Smooth muscle cell (in vitro differentiated cells): ENCODE measurements around the gene KLHDC9. TPM values are rescaled to one million over a fixed set of nuclear protein-coding genes. Genes with fewer than 3 reads are reported as not detected.

Experiments
- DNase-seq: peaks from one replicate; lab custom pipeline; 2025; ENCODE audit not compliant: unreplicated experiment; lab: John Stamatoyannopoulos, UW
- H2AFZ ChIP-seq: fragments of 200-600 bp; sonication (generic); 2 replicates; pipeline ENCODE4 v1.6.0; 2016; ENCODE audit warnings: antibody characterized with exemption, low read depth, mild to moderate bottlenecking
- H3F3A ChIP-seq: fragments of 200-600 bp; sonication (generic); 2 replicates; pipeline ENCODE4 v1.6.0; 2017; ENCODE audit warnings: antibody characterized with exemption, low read depth
- H3K27ac ChIP-seq: fragments of 200-600 bp; sonication (generic); 2 replicates; pipeline ENCODE4 v1.5.1; 2016; ENCODE audit warnings: low read depth, mild to moderate bottlenecking
- H3K27me3 ChIP-seq: fragments of 200-600 bp; sonication (generic); 2 replicates; pipeline ENCODE4 v1.6.1; 2016; ENCODE audit warnings: low read depth, mild to moderate bottlenecking
- H3K36me3 ChIP-seq: fragments of 200-600 bp; sonication (generic); 2 replicates; pipeline ENCODE4 v1.5.1; 2016; ENCODE audit warnings: low read depth
- H3K4me1 ChIP-seq: fragments of 200-600 bp; sonication (generic); 2 replicates; pipeline ENCODE4 v1.5.1; 2016; ENCODE audit warnings: low read depth
- H3K4me2 ChIP-seq: fragments of 200-600 bp; sonication (generic); 2 replicates; pipeline ENCODE4 v1.6.0; 2016; ENCODE audit warnings: mild to moderate bottlenecking
- H3K4me3 ChIP-seq: fragments of 200-600 bp; sonication (generic); 2 replicates; pipeline ENCODE4 v1.5.1; 2016; ENCODE audit warnings: mild to moderate bottlenecking
- H3K79me2 ChIP-seq: fragments of 200-600 bp; sonication (generic); 2 replicates; pipeline ENCODE4 v1.6.0; 2016; ENCODE audit warnings: low read depth, mild to moderate bottlenecking
- H3K9ac ChIP-seq: fragments of 200-600 bp; sonication (generic); 2 replicates; pipeline ENCODE4 v1.6.0; 2016; ENCODE audit warnings: low read depth
- H3K9me3 ChIP-seq: fragments of 200-600 bp; sonication (generic); replicated peaks from 2 replicates; pipeline ENCODE4 v1.5.1; 2016; ENCODE audit warnings: low read depth
- H4K20me1 ChIP-seq: fragments of 200-600 bp; sonication (generic); 2 replicates; pipeline ENCODE4 v1.6.0; 2016; ENCODE audit warnings: low read depth
- CTCF ChIP-seq: fragments of 200-600 bp; sonication (generic); IDR thresholded peaks from 2 replicates; pipeline ENCODE4 v1.5.1; 2017; ENCODE audit warnings: borderline replicate concordance, mild to moderate bottlenecking, antibody characterized with exemption; ENCODE audit not compliant: insufficient read depth, poor library complexity, severe bottlenecking
- WGBS: methylation state at CpG from one replicate; pipeline ENCODE4 v1.1.7; 2016; ENCODE audit warnings: low lambda C conversion rate; 5-methylcytosine and 5-hydroxymethylcytosine counted together
- polyA plus RNA-seq: library from polyadenylated mRNA; unstranded; fragments of >200 nt; fragmentation: Nextera tagmentation; extraction: Ambion mirVana; gene quantifications from 2 replicates; pipeline ENCODE4 v1.2.1, GENCODE V29; 2016
- total RNA-seq: library from RNA; depleted of rRNA; stranded (reverse); fragments of >200 nt; gene quantifications from 2 replicates; pipeline ENCODE4 v1.2.3, GENCODE V29; 2014

Gene KLHDC9
- total and polyA plus RNA-seq, 2 experiments from 2014 or later: 2.2 to 4.6 TPM

- DNase-seq: no peak
- TF ChIP-seq CTCF: peak; percentile 35
- Histone ChIP-seq H3K4me1 (peaks cover 11% of the 10 kb centered on the region), H2AFZ (no peak overlapping the region), H3K4me3 (peak overlapping the region; percentile 89), H3K9me3 (no peaks in the 10 kb centered on the region), H3K36me3 (no peaks in the 10 kb centered on the region), H3K27ac (peak overlapping the region; percentile 100), H4K20me1 (peaks cover 21% of the 10 kb centered on the region), H3F3A (peaks cover 25% of the 10 kb centered on the region), H3K4me2 (peak overlapping the region; percentile 95), H3K27me3 (no peaks in the 10 kb centered on the region), H3K9ac (peak overlapping the region; percentile 98), H3K79me2 (peaks cover 46% of the 10 kb centered on the region)
- WGBS: 62% methylated on average over 10 of the region's 10 CpGs
These were observed 21.1 kb downstream of the KLHDC9 start for GRCh38 chr1:161119092-161119903.

- Histone ChIP-seq H3K9ac (no peak overlapping the region), H3K36me3 (no peaks in the 10 kb centered on the region), H3K9me3 (no peaks in the 10 kb centered on the region), H3K27ac (peak overlapping the region; percentile 100), H3K79me2 (peaks cover 39% of the 10 kb centered on the region), H3K4me3 (no peak overlapping the region), H2AFZ (no peak overlapping the region), H3K4me1 (peaks cover 11% of the 10 kb centered on the region), H3K4me2 (no peak overlapping the region), H3K27me3 (no peaks in the 10 kb centered on the region), H3F3A (peaks cover 25% of the 10 kb centered on the region), H4K20me1 (peaks cover 19% of the 10 kb centered on the region)
- no peak for DNase-seq
- no peak for TF ChIP-seq CTCF
- 96% methylated on average over 3 of the region's 3 CpGs for WGBS
These were observed 23.0 kb downstream of the KLHDC9 start for GRCh38 chr1:161121042-161121650.

- Histone ChIP-seq H3K79me2 (peaks cover 38% of the 10 kb centered on the region), H4K20me1 (peaks cover 23% of the 10 kb centered on the region), H3F3A (peaks cover 25% of the 10 kb centered on the region), H3K4me1 (peaks cover 11% of the 10 kb centered on the region), H3K9ac (no peak overlapping the region), H2AFZ (no peak overlapping the region), H3K36me3 (no peaks in the 10 kb centered on the region), H3K4me2 (no peak overlapping the region), H3K4me3 (no peak overlapping the region), H3K9me3 (no peaks in the 10 kb centered on the region), H3K27me3 (no peaks in the 10 kb centered on the region), H3K27ac (no peak overlapping the region)
- 89% methylated on average over 4 of the region's 4 CpGs for WGBS
- no peak for TF ChIP-seq CTCF
- no peak for DNase-seq
These were observed 23.7 kb downstream of the KLHDC9 start for GRCh38 chr1:161121834-161122233.
